T-helper 22 cell (primary cell): ENCODE results near the gene DPYSL5.

Source experiments
- DNase-seq: peaks from one replicate; pipeline ENCODE4 v3.0.0-alpha.2; 2020; ENCODE audit warnings: low read depth

DPYSL5 gene

DNA sequence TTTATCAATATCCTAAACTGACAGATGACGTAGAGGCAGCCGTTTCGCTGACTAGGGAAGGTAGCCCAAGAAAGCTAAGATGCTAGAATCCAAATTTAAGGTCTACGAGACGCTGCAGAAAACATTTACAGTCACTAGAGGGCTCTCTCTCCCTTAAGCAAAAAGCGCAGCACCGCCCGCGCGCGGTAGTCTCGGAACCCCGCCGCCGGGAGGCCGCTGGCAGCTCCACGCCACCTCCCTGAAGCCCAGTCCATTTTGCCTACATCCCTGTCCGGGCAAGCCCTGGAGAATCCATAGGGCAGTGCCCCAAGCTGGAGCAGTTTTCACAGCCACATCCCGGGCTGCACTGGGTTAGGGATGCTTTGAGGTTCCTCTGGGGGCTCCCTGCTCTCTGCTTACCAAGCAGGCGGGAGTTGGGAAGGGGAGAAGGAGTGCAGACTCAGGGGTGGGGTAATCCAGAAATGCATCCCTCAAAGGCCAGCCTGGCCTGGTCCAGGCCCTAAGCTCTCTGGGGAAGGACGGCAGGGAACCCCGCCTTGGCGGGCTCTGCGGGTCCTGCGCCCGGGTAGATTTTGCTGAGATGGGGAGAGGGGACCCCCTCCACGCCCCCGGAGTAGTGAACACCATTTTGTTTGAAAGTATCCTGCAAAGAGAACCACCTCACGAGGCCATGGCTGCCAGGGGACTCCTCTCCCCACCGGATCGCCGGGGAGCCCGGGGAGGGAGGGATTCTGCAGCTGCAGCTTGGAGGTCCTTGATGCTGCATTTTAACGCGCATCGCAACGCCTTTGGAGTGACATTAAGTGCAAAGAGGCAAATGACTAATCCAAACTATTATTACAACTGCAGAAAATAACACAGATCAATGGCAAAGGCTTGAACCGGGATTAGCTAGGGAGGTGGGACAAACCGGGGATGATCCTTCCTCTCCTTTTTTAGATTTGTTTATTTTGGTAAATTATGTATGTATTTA is 1.3 kb upstream of the DPYSL5 start:
- DNase-seq = no peak

DNA sequence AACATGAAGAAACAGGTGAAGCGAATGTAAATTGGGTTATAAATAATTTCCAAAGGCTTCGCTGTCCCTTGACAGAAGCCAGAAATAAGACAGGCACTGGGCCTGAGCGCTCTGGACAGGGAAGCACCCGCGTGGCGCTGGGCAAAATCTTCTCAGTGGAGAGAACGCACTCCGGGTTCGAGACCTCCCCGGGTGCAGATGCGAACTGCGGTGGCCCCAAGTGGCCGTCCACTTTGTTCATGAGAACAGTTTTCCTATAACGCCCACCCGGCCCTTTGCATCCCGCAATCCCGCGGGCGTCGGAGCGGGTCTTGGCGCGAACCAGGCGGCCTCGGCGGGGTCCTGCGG is 651 bp upstream of the DPYSL5 start:
- no peak for DNase-seq

DNA sequence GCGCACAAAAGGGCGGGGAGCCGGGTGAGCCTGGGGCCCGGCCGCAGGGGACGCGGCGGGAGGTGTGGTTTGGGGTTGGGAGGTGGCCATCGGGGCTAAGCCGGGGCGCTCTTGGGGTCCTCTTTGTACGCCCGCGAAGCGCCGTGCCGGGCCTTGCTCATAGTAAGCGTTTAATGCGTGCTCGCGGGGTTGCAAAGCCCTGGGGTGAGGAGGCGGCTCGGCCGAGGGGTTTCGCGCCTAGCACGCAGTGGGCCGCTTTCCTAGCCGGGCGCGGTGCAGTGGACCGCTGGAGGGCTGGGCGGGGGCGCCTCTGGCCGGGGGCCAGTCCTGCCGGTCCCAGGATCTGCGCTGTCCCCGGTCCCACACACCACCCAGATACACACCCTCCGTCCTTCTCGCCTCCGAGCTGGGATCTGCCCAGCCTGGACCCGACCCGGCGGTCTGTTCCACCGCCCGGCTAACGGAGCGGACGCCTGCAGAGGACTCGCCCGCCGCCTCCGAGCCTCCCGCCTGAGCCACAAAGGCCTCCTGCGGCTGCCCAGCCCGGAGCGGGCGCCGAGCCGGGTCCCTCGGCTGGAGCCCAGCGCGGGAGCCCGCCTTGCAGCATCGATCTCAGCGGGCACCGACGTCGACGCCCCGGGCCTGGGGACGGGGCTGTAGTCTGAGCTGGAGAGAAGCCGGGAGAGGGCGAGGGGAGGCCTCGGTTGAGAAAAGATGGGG is 564 bp downstream of the DPYSL5 start:
- DNase-seq = no peak

DNA sequence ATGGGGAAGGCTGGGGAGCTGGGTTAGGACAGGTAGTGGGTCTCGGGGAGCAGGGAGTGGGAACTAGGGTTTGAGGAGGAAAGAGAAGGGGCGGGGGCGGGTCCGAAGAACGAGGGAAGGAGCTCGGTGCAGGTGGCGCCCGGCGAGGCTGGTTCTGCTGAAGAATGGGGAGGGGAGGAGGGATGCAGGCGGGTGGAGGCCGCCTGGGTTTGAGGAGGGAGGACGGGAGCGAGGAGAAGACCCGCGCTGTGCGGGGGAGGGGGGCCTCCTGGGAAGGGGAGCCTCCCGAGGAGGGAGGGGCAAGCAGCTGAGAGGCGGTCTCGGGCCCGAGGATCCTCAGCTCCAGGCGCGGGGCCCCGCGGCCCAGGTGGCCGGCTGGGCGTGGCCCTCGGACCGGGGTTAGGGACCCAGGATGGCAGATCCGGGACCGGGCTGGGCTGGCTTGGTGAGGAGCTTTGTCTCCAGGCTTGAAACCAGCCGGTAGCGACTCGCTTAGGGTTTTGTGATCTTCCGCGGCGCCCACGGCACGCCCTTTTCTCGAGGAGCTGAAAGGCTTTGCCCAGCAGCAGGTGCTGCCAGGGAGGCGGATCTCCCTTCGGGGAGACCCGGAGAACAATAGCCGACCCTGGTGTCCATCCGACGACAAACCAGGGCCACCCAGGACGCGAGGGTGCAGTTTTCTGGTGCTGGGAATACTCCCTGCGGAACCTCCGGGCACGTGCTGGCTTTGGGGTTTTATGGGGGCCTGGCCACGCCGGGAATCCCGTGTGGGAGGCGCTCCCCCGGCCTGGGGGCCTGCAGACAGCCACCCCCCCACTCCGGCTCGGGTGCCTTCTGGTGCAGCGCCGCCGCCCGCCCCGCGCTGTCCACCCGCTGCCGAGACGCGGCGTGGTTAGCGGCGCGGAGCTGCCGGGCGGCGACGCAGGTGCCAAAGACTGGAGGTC is 1.4 kb downstream of the DPYSL5 start:
- no peak for DNase-seq

DNA sequence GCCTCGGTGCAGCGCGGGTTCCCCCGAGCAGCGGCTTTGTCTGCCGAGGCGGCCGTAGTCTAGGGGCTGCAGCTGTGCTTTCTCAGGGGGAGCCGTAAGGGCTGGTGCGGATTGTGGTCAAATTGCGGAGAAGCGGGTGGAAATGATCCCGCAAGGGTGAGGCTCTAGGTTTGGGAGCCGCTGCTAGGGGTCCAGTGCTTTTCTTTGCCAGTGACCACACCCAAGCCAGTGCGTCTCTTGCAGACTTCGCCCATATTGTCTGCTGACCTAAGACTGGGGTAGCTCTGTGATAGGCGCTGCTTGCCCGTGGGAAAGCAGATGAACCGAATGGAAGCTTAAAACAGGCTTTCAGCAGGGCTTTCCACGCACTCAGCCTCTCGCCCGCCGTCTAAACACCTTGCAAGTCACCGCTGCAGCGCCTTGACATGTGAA is 2.1 kb downstream of the DPYSL5 start:
- DNase-seq = no peak

DNA sequence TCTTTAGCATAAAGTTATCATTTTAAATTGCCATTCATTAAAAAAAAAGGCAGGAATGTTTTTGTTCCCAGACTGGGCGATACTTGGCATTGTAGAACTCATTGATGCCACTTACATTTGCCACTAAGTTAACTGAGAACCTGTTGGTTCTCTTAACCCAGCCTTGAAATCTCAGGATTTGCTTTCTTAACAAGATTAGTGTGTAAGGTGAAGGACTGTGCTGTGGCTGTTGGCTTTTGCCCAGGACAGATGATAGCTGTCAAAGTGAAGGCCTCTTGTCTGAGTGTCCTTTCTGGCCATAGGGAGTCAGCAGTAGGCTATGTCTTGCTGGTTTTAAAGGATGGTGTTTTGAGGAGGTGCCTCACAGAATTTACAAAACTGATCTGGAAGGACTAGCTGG is 2.6 kb downstream of the DPYSL5 start:
- no peak for DNase-seq

DNA sequence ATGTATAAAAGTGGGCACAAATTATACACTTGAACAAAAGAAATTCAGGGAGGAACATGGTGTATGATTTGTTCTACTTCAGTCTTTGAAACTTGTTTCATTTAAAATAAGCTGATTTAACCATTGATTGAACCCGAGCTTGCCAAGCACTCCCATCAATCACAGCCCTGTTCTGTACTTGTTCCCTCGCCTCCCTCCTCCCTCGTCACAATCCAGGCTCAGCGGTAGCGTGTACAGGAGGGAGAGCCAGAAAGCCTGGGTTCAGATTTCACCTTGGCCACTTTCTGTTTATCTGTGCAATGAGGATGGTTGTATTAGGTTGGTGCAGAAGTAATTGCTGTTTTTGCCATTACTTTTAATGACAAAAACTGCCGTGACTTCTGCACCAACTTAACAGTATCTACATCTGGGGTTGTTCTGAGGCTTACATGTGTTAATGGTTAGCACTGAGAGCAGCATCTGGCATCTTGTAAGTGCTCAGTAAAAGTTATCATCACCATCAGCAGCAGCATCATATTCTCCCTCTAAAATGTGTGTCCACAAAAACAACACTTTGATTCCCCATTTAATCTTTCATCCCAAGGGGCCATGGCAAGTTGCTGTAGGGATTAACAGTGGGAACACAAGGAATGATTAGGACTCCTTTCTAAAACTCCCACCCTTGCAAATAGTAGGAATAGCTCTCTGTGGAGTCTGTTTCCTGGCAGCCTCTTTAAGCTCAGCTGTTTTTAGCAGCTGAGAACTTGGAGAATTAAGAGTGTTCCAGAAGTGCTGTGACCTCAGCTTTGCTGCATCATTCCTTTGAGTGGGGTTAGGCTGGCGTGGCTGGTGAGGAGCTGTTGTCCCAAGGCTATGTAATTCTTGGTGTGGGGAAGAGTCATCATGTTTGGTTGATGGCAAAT is 4.7 kb downstream of the DPYSL5 start:
- DNase-seq = no peak

DNA sequence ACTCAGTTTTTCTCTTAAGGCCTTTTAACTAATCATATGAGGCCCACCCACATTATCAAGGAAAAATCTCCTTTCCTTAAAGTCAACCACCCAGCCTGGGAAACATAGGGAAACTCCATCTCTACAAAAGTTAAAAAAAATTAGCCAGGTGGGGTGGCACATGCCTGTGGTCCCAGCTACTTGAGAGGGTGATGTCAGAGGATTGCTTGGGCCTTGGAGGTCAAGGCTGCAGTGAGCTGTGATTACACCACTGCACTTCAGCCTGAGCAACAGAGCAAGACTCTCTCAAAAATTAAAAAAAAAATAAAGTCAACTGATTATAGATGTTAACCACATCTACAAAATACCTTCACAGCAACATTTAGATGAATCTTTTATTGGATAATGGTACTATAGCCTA is 5.8 kb downstream of the DPYSL5 start:
- DNase-seq = no peak

DNA sequence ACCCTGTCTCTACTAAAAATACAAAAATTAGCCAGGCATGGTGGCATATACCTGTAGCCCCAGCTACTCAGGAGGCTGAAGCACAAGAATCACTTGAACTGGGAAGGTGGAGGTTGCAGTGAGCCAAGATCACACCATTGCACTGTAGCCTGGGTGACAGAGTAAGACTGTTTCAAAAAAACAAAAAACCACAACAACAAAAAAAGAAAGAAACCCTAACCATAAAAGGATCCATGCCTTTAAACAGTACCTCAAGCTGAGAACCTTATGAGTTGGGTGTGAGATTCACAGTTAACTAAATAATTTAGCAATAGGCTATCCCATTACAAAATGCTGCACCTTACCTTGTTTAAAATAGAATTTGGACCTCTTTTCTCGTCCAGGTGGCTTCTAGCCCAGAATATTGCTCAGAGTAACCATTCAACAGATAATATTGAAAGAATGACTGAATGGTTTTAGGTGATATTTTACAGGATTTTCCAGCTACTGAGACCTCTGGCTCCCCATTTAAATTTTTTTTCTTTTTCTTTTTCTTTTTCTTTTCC is 6.4 kb downstream of the DPYSL5 start:
- no peak for DNase-seq

DNA sequence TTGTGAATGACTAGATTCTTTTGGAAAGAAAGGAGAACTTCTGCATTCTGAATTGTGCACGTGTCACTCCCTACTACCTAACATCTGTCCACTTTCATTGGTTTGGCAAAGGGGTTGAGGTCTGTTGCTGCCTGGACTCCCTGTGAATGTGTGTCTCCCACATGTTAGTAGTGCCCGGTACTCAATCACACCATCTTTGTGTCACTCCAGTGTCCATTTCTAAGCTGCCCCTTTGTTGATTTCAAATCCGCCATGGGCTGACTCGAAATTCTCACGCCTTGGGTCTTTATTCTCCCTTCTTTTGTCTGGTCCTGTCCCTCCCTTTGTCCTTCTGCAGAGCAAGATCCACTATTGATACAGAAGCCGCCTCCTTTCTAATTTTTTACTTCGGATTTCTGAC is 7.5 kb downstream of the DPYSL5 start:
- DNase-seq = no peak

DNA sequence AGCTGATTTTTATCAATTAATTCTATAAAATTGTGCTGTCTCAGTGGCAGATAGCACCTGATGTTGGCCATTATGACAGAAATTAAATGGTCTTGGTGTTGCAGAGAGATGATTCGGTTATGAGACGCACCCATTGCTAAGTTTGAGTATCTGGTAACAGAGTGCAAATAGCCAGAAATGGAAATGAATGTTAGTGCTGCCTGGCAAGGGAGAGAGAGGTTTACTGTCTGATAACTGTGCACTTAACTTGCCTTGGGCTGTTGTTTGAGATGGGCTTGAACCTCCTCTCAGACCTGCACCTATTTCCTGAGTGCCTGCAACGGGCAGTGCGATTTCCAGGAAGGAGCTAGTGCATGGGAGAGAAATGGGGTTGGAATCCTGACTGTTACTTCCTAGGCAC is 11.7 kb downstream of the DPYSL5 start:
- DNase-seq = no peak

DNA sequence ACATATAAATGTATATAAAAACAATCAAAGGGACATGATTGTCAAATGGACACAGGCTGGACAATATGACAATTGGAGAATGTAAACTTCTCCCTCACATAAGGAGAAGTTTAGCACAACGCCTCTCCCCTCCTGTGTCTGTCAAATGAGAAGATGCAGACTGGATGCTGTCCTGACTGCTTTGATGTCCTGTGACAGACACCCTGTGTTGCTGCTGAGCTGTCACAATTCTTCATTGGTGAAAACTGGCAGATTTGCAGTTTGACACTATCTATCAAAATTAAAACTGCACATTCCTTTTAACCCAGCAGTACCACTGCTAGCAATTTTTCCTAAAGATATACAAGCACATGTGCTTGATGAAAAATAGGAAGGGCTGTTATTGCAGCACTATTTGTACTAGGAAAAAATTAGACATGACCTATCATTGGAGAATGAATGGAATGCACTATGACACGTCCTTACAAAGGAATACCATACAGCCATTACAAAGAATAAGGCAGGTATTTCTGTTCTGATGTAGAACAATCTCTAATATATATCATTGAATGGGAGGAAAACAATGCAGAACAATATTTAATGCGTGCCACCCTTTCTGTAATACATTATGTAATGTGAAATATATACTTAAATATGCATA is 12.4 kb downstream of the DPYSL5 start:
- no peak for DNase-seq

DNA sequence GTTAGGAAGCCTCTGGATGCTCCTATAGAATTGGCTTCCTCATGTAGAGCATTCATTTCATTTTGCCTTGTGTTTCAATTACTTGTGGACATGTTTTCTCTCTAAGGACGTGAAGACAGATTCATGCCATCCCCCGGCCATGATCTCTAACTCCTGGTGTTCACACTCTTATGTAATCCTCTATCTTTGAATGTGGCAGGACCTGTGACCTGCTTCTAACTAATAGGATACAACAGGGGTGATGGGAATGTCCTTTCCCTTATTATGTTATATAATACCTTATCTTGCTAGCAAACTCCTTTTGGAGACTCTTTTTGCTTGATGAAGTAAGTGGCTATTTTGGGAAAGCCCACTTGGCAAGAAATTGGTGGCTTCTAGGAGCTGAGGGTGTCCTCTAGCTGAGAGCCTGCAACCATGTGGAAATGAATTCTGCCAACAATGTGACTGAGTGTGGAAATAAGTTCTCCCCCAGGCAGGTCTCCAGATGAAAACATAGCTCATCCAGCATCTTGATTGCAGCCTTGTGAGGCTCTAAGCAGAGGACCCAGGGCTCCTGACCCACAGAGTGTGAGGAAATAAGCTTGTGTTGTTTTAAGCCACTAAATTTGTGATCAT is 13.8 kb downstream of the DPYSL5 start:
- DNase-seq = no peak

DNA sequence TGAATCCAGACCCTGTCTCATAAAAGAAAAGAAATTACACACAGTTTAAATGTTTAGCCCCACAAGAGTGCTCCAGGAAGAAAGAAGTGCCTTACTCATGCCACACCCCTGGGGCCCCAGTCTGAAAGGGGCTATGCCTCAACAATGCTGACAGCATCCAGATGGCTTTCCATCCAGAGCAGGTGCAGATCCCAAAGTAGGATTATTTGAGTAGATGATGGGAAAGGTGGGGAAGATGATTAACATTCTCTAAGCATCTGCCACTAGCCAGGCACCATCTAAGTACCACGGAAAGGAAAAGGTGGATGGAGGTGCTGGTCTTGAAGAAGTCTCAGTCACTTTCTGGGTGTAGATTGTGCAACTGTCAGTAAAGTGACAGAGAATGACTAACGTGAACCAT is 16.3 kb downstream of the DPYSL5 start:
- DNase-seq = no peak

DNA sequence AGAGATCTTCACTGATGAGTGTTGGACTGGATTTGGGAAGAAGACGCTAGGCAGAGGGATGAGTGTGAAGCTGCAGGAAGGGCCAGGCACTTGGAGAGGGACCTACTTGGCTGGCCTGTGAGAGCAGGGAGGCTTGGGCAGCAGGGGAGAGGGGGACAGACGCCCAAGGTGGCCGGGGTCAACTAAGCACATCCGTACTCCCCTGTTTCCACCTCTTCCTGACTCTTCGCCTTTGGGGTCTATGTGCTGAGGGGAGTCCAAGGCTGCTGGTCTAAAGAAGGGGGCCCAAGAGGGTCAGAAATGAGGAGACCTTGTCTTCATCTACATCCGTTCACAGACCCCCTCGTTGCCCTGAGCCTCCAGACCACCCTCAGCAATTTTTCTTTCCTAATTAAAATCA is 16.7 kb downstream of the DPYSL5 start:
- no peak for DNase-seq

DNA sequence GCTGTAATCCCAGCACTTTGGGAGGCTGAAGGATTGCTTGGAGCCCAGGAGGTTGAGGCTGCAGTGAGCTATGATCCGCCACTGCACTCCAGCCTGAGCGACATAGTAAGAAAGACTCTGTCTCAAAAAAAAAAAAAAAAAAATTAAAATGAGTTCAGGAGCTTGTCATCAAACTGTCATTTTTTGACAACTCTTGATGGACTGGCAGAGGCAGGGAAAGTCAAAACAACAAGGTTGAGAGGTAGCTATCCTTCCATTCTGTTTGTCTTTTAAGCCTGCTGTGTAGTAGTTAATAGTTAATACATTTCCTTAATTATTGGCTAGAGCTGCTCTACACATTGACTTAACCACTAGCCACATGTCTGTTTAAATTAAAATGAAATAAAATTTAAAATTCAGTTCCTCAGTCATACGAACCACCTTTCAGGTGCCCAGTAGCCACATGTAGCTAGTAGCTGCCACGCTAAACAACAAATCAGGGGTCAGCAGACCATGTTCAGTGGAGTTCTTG is 22.7 kb downstream of the DPYSL5 start:
- no peak for DNase-seq

DNA sequence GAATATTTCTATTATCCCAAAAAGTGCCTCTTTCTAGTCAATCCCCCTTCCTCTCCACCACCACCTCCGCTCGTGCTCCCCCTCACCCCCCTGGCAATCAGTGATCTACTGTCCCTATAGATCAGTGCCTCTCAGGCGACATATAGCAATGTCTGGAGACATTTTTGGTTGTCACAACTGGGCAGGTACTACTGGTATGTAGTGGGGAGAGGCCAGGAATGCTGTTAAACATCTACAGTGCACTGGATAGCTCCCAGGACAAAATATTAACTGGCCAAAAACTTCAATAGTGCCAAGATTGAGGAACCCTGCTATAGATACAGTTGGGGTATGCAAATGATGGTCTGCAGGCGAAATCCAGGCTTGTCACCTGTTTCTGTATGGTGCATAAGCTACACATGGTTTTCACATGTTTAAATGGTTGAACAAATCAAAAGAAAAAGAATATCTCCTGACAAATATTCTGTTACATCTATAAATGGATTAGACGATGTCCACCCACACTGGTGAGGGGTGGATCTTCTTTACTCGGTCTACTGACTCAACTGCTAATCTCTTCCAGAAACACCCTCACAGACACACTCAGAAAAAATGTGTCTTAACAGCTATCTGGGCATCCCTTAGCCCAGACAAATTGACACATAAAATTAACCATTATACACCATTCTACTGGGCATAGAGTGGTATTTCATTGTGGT is 25.5 kb downstream of the DPYSL5 start:
- no peak for DNase-seq

DNA sequence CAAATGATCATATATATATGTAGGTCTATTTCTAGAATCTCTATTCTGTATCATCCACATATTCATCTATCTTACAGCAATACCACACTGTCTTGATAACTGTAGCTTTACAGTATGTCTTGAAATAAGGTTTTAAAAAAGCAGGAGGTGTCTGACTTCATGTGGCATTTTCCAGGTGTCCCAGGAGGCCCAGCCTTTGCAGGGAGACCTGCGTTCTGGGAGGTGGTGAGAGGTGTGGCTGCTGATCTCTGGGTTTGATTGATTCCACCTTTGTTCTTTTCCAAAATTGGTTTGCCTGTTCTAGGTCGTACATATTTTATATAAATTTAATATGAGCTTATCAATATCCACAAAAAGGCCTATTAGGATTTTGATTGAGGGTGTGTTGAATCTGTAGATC is 26.6 kb downstream of the DPYSL5 start:
- no peak for DNase-seq

DNA sequence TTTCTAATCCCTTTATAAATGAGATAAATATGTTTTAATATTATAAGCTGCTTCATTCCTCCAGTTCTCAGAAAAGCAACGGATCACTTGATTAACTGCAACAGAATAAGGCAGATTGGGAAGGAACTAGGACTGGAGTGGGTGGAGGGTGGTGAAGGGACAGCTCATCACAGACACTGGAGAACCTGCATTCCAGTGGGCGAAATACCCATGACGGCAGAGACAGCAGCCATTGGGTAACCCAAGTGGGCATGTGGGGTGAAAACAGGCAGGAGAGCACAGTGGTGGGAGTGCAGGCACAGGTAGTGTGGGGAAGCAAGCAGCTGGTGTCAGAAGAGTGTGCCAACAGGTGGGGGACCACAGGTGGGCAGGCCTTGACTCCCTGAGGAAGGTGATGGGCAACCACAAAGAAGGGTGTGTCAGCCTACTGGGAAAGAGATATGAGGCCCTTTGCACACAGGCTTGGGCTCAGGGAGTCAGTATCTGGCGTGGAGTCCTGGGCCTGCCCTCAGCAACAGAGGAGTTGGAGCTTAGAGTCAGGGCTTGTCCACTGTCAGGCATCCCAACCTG is 27.2 kb downstream of the DPYSL5 start:
- no peak for DNase-seq
